HG02943 (cell line): ENCODE data around the gene KIFAP3.
A peak's percentile ranks its signal among the peaks of the same experiment; 100 is the strongest.
"Not testable (repeated sequence)": the region's sequence is repeated elsewhere in the genome, so short reads cannot be mapped to it uniquely, and the experiment has no call there.

ENCODE experiments used
- ATAC-seq: cut with Tn5 transposase; IDR thresholded peaks from one replicate; pipeline ENCODE4 v1.9.1; 2021; ENCODE audit warnings: mild to moderate bottlenecking, low read depth, moderate library complexity; ENCODE audit not compliant: unreplicated experiment

KIFAP3 gene

DNA sequence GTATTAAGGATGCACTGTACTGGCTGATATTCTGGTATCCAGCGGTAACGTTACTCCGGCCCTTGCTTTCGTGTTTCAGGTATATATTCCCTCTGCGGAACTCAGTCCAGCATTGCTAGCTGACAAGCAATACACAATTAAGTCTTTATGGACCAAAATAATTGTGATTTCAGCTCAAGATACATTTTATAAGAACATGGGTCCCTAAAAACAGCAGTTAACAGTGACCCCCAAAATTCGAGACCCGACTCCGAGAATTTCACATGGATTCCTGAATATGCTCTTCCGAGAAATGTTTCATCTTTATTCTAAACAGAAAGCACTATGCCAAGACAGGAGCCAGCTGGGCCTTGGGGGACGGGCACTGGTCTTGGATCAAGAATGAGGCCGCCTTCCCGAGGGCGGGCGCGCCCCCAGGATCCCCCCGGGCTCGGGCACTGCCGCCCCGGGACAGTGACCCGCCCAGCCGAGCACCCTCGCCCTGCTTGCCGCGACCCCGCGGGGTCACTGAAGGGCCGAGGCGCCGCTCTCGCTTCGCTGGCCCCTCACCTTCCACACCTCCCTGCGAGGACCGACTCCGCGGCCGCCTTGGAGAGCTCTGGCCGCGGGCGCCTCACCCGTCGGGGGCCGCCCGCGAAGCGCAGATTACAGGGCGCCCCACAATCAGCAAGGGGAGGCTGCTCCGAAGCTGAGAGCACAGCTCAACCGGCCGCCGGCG is 181.4 kb downstream of the KIFAP3 start:
- peak; percentile 8 for ATAC-seq

DNA sequence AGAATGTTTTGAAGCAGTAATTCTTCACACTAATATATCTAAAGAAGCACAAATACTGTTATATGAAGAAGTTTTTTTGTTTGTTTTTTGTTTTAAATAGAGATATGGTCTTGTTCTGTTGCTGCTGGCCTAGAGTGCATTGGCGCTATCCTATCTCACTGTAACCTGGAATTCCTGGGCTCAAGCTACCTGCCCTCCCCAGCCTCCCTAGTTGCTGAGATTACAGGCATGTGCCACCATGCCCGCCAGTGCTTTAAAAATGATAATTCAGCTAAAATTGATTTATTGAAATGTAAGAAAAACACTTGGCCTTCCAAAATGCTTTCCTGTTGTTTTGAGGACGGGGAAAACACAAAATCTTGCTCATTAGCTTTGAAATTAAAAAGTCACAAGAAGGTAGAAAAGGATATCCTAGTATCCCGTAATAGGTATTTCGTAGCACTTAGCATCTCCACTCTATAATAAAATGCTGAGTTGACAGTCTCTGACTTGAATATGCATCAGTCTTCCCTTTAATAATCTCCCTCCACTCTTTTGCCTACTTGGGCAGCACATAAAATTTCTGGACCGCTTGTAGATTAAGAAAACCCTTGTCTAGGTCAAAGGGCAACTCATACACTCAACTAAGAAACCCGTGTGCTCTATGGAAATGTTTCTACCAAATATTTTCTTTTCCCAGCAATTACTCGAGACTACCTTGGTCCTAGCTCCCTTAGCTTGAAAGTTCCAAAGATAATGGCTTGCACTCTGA is 182.1 kb downstream of the KIFAP3 start:
- ATAC-seq = no peak

DNA sequence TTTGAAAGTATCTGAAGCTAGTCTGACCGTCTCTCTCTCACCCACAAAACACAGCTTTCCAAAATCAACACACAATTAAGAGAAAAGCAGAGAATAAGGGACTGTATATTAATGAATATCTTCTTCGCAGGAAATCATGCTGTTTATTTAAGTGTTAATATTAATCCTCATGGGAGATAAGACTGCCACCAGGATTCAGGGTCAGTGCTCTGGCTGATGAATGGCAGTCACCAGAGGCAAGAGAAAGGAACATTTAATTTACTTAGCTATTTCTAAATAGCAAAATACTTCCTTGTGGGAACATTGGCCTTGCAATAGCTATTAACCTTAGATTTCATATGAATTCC is 183.0 kb downstream of the KIFAP3 start:
- ATAC-seq = no peak

DNA sequence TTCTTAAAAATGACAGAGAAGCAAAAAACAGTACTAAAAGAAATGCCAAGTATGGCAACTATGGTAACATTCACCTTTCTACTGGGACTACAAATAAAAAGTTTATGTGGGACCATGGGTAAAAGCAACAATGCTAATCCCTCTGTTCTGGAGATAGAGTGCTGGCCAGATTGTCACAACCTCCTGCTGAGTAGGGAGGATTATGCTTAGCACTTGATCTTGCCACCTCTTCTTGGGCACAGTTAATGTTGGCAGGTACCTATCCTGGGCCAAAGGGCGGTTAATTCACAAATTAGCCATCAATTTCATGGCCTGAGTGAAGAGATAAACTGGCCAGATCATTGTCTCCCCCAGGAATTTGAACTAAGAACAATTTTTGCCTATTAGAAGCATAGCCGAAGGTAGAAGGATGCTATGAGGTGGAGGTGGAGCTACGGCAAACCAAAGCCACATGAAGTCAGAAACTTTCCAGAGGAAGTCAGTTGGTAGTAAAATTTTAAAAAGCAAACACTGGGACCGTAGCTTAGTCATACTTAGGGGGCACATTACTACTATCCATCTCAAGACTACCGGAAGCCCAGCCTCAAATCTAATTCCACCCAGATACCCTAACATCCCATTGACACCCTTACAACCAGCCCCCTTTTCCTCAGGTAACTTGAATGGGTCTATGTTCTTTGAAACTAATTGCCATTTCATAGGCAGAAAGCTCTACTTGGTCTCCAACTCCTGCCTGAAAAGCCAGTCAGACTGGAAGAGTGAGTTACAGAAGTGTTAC is 183.5 kb downstream of the KIFAP3 start:
- no peak for ATAC-seq

DNA sequence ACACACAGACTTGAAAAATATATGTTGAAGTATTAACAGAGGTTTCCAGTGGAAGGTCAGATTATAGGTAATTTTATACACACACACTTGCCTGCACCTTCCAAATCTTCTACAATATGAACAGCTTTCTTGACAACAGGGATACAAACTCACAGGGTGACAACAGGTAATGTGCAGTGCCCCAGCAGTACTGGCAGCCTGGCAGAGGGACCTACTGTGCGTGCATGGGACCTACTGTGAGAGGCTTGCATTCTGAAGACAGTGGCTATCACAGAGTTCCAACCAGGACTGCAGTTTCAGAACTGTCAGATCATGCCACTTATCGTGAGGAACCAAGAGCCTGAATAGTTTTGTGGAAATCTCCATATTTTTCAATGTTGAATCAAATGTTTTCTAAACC is 184.6 kb downstream of the KIFAP3 start:
- no peak for ATAC-seq

DNA sequence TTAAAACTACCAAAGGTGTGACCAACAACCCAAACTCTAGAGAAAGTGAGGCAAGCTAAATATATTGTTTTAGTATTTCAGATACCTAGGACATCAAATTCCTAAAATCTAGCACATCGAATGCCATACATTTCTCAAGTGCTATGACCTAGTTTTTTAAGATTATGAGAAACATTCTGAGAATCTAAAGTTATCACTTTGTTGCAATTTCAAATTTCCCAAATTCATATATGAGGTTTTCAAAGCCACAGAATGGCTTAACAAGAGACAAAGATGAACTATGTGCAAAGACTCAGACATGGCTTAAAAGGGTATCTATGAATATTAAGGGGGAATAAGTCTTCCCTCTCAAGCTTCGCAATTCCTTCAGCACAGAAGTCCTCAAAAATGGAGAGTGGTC is 187.6 kb downstream of the KIFAP3 start:
- ATAC-seq = no peak

DNA sequence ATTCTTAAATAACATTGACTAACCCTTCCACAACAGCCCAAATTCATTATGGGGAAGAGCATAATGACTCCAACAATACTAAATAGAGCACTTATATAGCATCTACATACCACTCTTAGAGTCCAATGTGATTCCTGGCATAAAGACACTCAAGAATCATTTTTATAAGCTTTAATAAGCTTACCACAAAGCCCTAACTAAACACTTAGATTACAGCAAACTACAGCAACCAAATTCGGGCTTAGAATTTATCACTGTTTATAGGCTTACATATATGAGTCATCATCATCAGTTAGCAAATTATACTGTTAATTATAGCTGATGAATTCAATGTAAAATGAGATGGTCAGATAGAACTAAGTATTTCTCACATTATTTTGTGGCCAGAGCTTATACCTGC is 188.1 kb downstream of the KIFAP3 start:
- ATAC-seq = no peak

DNA sequence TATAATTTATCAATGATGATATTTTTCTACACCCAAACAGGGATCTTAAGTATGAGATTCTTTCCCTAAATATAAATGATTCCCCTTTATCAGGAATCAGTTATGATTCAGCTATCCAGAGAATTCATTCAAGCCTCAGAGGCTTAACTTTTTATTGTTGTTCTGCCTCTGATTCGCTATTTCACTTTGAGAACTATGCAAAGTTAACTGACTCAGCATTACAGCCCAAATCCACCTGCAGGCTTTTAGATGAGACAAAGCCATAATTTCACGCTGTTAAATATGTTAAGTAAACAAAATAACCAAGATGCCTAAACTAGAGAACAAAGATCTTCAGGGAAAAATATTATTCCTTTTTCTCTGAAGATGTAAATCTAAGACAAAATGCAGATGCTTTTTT is 189.3 kb downstream of the KIFAP3 start:
- no peak for ATAC-seq

DNA sequence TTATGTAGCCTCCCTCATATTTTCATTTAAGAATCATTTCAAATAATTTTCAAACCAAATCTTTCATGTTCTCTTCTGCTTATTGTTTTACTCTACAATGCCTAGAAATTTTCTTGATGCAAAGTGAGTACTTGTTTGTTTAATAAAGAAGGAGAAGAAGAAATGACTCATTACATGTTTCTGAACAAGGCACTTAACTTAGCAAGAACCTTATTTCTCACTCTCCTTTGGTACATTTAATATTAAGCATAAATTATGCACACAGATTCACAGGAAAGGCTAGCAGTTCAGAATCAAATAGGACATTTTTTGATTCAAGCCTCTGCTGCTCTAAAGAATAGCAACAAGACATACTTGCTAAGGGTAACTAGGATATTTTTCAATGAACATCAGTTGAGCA is 189.9 kb downstream of the KIFAP3 start:
- ATAC-seq = no peak

DNA sequence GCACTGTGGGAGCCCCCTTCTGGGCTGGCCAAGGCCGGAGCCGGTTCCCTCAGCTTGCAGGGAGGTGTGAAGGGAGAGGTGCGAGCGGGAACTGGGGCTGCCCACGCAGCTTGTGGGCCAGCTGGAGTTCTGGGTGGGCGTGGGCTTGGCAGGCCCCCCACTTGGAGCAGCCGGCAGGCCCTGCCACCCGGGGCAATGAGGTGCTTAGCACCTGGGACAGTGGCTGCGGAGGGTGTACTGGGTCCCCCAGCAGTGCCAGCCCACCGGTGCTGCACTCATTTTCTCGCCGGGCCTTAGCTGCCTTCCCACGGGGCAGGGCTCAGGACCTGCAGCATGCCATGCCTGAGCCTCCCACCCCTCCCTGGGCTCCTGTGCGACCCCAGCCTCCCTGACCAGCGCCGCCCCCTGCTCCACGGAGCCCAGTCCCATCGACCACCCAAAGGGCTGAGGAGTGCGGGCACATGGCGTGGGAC is 192.4 kb downstream of the KIFAP3 start:
- no peak for ATAC-seq

DNA sequence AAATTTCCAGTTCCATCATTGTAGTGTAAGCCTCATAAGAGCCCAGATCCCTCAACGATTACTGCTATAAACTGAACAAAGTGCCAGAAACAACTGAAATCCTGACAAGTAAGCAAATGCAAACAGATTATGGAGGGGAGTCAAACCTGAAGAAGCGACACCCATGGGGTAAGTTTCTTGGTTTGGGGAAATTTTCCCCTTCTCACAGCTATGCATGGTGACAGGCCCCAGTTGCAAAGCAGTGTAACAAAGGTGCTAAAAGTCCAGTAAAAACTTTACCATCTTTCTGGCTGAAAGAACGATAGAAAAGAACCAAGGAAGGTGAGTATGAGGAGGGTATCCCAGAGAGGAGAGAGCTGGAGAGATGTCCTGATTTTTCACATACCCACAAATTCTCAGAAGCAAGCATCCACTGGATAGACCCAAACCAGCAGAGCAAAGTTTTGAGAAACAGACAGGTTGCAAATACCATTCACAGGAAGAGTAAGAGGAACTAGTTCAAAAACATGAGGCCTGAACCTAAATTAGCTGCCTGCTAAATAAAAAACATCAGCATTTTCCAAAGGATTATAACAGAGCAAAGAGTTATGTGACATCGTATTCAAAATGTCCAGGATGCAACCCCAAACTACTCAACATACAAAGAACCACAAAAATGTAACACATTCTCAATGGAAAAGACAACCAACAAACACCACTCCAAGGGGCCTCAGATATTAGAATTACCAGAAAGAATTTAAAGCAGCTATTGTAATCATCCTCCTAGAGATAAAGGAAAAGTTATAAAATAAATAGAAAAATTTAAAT is 195.3 kb downstream of the KIFAP3 start:
- no peak for ATAC-seq

DNA sequence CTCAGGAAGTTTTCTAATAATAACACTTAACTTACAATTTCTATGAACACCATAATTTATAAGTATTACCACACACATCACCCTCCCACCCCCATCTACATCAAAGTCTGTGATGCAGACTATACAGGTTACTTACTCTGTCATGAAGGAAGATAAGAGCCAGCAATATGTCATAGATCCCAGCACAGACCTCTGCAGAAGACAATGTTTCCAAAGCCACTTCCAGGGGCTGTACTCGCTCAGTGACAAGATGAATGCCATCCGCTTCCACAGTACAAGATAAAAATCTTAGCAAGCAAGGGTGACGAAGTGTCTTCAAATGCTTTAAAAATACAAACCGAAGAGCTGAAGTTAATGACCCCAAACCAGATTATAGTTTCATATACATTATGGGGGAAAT is 196.0 kb downstream of the KIFAP3 start:
- ATAC-seq = no peak

DNA sequence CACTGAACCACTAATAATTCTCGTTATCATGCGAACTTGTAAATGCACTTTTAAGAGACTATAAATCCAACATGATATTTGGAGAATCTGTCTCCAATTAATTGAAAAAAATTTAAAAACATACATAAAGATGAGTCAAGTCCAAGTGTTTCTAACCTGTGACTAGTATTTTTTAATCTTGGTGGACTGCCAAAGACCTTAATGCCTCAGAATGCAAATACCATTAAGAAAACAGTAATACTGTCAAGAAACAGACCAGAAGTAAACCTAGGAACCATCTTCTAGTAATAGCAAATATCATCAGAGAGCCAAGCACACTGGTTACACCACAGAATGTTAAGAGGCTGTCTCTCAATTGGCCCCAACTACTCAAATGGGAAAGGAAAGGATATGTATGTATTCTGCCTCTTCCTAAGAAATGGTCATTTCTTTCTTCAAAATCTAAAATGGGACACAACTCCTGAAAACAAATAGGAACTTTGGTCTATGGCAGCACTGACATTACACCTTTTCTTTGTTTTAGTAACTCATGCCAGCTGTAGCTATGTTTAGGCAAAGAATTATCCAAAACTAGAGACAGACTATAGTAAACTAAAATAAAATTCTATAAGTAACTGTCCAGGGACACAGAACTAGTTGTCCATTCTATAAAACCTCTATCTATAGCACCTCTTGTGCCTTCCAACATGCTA is 196.5 kb downstream of the KIFAP3 start:
- no peak for ATAC-seq

DNA sequence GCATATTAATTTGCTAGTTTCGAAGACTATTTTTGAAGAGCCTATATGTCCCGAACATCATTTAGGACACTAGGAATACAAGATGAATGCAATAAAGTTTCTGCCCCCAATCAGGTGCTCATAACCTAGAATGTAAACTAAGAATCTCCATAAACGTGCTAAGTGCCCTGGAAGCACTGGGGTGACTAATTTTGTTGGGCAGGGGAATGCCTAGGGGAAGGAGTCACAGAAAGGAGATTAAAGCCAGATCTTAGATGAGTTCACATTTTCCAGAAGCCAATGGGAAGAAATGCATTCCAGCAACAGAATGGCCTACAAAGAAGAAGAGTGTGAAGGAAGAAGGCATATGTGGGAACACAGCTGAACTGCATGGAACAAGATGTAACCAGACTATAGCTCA is 200.3 kb downstream of the KIFAP3 start:
- no peak for ATAC-seq

DNA sequence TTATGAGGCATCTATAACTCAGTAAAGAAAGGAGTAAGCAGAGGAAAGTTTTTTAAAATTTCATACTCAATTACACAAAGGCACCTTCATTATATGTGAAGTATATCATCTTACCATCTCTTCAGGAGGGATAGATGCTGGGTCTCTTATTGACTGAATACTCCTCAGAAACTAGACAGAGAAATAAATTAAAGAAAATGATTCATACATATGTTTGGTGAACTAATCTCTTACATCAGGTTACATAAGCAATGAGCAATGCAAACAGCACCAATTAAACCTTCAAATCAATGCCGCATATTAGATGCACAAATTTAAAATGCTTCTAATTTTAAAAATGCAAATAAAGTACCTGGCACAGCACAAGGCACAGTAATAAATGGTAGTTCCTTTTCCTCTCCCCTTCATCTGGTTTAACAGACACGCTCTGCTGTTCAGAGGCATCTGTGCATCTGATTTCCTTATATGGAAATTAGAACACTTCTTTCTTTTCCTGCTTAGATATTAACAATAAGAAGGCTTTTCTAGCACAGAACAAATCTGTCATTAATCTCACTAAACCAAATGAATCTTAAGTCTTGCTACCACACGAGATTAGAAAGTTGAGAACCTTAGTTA is 200.8 kb downstream of the KIFAP3 start:
- no peak for ATAC-seq

DNA sequence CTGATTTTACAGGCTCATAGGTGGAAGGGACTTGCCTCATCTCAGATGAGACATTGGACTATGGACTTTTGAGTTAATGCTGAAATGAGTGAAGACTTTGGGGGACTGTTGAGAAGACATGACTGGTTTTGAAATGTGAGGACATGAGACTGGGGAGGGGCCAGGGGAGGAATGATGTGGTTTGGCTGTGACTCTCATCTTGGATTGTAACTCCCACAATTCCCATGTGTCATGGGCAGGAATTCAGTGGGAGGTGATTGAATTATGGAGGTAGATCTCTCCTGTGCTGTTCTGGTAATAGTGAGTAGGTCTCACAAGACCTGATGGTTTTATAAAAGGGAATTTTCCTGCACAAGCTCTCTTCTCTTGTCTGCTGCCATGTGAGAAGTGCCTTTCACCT is 201.6 kb downstream of the KIFAP3 start:
- ATAC-seq = no peak

DNA sequence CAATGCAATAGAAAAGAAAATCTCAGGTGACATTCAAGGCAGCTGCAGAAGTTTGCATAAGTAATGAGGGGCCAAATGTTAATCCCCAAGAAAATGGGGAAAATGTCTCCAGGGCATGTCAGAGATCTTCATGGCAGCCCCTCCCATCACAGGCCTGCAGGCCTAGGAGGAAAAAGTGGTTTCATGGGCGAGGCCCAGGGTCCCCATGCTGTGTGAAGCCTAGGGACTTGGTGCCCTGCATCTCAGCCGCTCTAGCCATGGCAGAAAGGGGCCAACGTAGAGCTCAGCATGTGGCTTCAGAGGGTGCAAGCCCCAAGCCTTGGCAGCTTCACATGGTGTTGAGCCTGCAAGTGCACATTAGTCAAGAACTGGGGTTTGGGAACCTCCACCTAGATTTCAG is 202.5 kb downstream of the KIFAP3 start:
- ATAC-seq = not testable (repeated sequence)
